Smooth muscle cell (in vitro differentiated cells): ENCODE measurements around the gene SLC39A7. TPM values are rescaled to one million over a fixed set of nuclear protein-coding genes. Genes with fewer than 3 reads are reported as not detected.

ENCODE experiments used
- DNase-seq: peaks from one replicate; lab custom pipeline; 2025; ENCODE audit not compliant: unreplicated experiment; lab: John Stamatoyannopoulos, UW
- H2AFZ ChIP-seq: fragments of 200-600 bp; sonication (generic); 2 replicates; pipeline ENCODE4 v1.6.0; 2016; ENCODE audit warnings: antibody characterized with exemption, low read depth, mild to moderate bottlenecking
- H3F3A ChIP-seq: fragments of 200-600 bp; sonication (generic); 2 replicates; pipeline ENCODE4 v1.6.0; 2017; ENCODE audit warnings: antibody characterized with exemption, low read depth
- H3K27ac ChIP-seq: fragments of 200-600 bp; sonication (generic); 2 replicates; pipeline ENCODE4 v1.5.1; 2016; ENCODE audit warnings: low read depth, mild to moderate bottlenecking
- H3K27me3 ChIP-seq: fragments of 200-600 bp; sonication (generic); 2 replicates; pipeline ENCODE4 v1.6.1; 2016; ENCODE audit warnings: low read depth, mild to moderate bottlenecking
- H3K36me3 ChIP-seq: fragments of 200-600 bp; sonication (generic); 2 replicates; pipeline ENCODE4 v1.5.1; 2016; ENCODE audit warnings: low read depth
- H3K4me1 ChIP-seq: fragments of 200-600 bp; sonication (generic); 2 replicates; pipeline ENCODE4 v1.5.1; 2016; ENCODE audit warnings: low read depth
- H3K4me2 ChIP-seq: fragments of 200-600 bp; sonication (generic); 2 replicates; pipeline ENCODE4 v1.6.0; 2016; ENCODE audit warnings: mild to moderate bottlenecking
- H3K4me3 ChIP-seq: fragments of 200-600 bp; sonication (generic); 2 replicates; pipeline ENCODE4 v1.5.1; 2016; ENCODE audit warnings: mild to moderate bottlenecking
- H3K79me2 ChIP-seq: fragments of 200-600 bp; sonication (generic); 2 replicates; pipeline ENCODE4 v1.6.0; 2016; ENCODE audit warnings: low read depth, mild to moderate bottlenecking
- H3K9ac ChIP-seq: fragments of 200-600 bp; sonication (generic); 2 replicates; pipeline ENCODE4 v1.6.0; 2016; ENCODE audit warnings: low read depth
- H3K9me3 ChIP-seq: fragments of 200-600 bp; sonication (generic); replicated peaks from 2 replicates; pipeline ENCODE4 v1.5.1; 2016; ENCODE audit warnings: low read depth
- H4K20me1 ChIP-seq: fragments of 200-600 bp; sonication (generic); 2 replicates; pipeline ENCODE4 v1.6.0; 2016; ENCODE audit warnings: low read depth
- CTCF ChIP-seq: fragments of 200-600 bp; sonication (generic); IDR thresholded peaks from 2 replicates; pipeline ENCODE4 v1.5.1; 2017; ENCODE audit warnings: borderline replicate concordance, mild to moderate bottlenecking, antibody characterized with exemption; ENCODE audit not compliant: insufficient read depth, poor library complexity, severe bottlenecking
- WGBS: methylation state at CpG from one replicate; pipeline ENCODE4 v1.1.7; 2016; ENCODE audit warnings: low lambda C conversion rate; 5-methylcytosine and 5-hydroxymethylcytosine counted together
- polyA plus RNA-seq: library from polyadenylated mRNA; unstranded; fragments of >200 nt; fragmentation: Nextera tagmentation; extraction: Ambion mirVana; gene quantifications from 2 replicates; pipeline ENCODE4 v1.2.1, GENCODE V29; 2016
- total RNA-seq: library from RNA; depleted of rRNA; stranded (reverse); fragments of >200 nt; gene quantifications from 2 replicates; pipeline ENCODE4 v1.2.3, GENCODE V29; 2014

Gene SLC39A7
- total and polyA plus RNA-seq, 2 experiments from 2014 or later, result 87.2 to 112 TPM

- Histone ChIP-seq H3K9me3 (no peaks in the 10 kb centered on the region), H3K36me3 (peaks cover 5% of the 10 kb centered on the region), H3F3A (peaks cover 17% of the 10 kb centered on the region), H3K27me3 (peaks cover 4% of the 10 kb centered on the region), H4K20me1 (peaks cover 76% of the 10 kb centered on the region), H3K4me2 (no peak overlapping the region), H3K9ac (no peak overlapping the region), H3K79me2 (peaks cover 31% of the 10 kb centered on the region), H3K27ac (no peak overlapping the region), H2AFZ (no peak overlapping the region), H3K4me1 (peaks cover 23% of the 10 kb centered on the region), H3K4me3 (no peak overlapping the region)
- DNase-seq, result no peak
- 42% methylated on average over 12 of the region's 12 CpGs for WGBS
- TF ChIP-seq CTCF, result peak; percentile 62
These were observed 3.1 kb upstream of the SLC39A7 start for GRCh38 chr6:33197431-33198048.

- Histone ChIP-seq H3K9ac (no peak overlapping the region), H3F3A (peaks cover 14% of the 10 kb centered on the region), H3K4me3 (no peak overlapping the region), H3K27me3 (no peaks in the 10 kb centered on the region), H3K27ac (no peak overlapping the region), H3K9me3 (no peaks in the 10 kb centered on the region), H3K36me3 (peaks cover 6% of the 10 kb centered on the region), H3K4me1 (peaks cover 19% of the 10 kb centered on the region), H3K4me2 (peak overlapping the region; percentile 36), H3K79me2 (peaks cover 39% of the 10 kb centered on the region), H2AFZ (no peak overlapping the region), H4K20me1 (peaks cover 83% of the 10 kb centered on the region)
- no peak for TF ChIP-seq CTCF
- 96% methylated on average over 6 of the region's 6 CpGs for WGBS
- no peak for DNase-seq
These were observed 2.4 kb upstream of the SLC39A7 start for GRCh38 chr6:33198159-33198852.

GRCh38 chr6:33198853-33199436, 1.7 kb upstream of the SLC39A7 start:
- Histone ChIP-seq H3K4me3 (peak overlapping the region; percentile 88), H3K27me3 (no peaks in the 10 kb centered on the region), H2AFZ (no peak overlapping the region), H4K20me1 (peaks cover 84% of the 10 kb centered on the region), H3K79me2 (peaks cover 44% of the 10 kb centered on the region), H3K36me3 (peaks cover 6% of the 10 kb centered on the region), H3F3A (peaks cover 14% of the 10 kb centered on the region), H3K9ac (no peak overlapping the region), H3K4me2 (peak overlapping the region; percentile 95), H3K4me1 (peaks cover 21% of the 10 kb centered on the region), H3K9me3 (no peaks in the 10 kb centered on the region), H3K27ac (no peak overlapping the region)
- 50% methylated on average over 3 of the region's 3 CpGs for WGBS
- TF ChIP-seq CTCF, result no peak
- DNase-seq, result no peak
